ENCODE data around the gene ARHGAP44. TPM values are rescaled to one million over a fixed set of nuclear protein-coding genes. Genes with fewer than 3 reads are reported as not detected.

ARHGAP44 gene, protein sequence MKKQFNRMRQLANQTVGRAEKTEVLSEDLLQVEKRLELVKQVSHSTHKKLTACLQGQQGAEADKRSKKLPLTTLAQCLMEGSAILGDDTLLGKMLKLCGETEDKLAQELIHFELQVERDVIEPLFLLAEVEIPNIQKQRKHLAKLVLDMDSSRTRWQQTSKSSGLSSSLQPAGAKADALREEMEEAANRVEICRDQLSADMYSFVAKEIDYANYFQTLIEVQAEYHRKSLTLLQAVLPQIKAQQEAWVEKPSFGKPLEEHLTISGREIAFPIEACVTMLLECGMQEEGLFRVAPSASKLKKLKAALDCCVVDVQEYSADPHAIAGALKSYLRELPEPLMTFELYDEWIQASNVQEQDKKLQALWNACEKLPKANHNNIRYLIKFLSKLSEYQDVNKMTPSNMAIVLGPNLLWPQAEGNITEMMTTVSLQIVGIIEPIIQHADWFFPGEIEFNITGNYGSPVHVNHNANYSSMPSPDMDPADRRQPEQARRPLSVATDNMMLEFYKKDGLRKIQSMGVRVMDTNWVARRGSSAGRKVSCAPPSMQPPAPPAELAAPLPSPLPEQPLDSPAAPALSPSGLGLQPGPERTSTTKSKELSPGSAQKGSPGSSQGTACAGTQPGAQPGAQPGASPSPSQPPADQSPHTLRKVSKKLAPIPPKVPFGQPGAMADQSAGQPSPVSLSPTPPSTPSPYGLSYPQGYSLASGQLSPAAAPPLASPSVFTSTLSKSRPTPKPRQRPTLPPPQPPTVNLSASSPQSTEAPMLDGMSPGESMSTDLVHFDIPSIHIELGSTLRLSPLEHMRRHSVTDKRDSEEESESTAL
- polyA plus RNA-seq (2011; rRNA removed) (0.40 and 0.43 TPM in 2 replicates), polyA minus RNA-seq (2011; rRNA and poly(A)+ RNA removed) (0.15 and 0.33 TPM in 2 replicates)

- ChIA-PET CTCF (no interaction called here), POLR2A (no interaction called here)
- H3K27me3 ChIP-seq (ENCODE audit: control insufficient read depth, insufficient read depth, low read length), result peaks cover 6% of the 10 kb centered on the region; the same call in 1 of the 2 replicates
- DNase-seq (ENCODE audit: low read depth), result no peak
- H3K4me3 ChIP-seq (ENCODE audit: low read depth, low read length), result peak within 1 kb of the TSS; percentile 60
- TF ChIP-seq, protein P1, sequence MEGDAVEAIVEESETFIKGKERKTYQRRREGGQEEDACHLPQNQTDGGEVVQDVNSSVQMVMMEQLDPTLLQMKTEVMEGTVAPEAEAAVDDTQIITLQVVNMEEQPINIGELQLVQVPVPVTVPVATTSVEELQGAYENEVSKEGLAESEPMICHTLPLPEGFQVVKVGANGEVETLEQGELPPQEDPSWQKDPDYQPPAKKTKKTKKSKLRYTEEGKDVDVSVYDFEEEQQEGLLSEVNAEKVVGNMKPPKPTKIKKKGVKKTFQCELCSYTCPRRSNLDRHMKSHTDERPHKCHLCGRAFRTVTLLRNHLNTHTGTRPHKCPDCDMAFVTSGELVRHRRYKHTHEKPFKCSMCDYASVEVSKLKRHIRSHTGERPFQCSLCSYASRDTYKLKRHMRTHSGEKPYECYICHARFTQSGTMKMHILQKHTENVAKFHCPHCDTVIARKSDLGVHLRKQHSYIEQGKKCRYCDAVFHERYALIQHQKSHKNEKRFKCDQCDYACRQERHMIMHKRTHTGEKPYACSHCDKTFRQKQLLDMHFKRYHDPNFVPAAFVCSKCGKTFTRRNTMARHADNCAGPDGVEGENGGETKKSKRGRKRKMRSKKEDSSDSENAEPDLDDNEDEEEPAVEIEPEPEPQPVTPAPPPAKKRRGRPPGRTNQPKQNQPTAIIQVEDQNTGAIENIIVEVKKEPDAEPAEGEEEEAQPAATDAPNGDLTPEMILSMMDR (IDR thresholded peaks at IDR 0.05; ENCODE audit: insufficient read depth, low read depth, low read length), result no peak
- no peaks in the 10 kb centered on the region for H3K36me3 ChIP-seq (ENCODE audit: control insufficient read depth, insufficient read depth, low read length)
These were observed at the start of gene ARHGAP44 for GRCh38 chr17:12789481-12790248. TSS of gene ARHGAP44 (plus strand) at chr17:12789498. CDS start at chr17:12789839, 341 bp downstream.

DNA sequence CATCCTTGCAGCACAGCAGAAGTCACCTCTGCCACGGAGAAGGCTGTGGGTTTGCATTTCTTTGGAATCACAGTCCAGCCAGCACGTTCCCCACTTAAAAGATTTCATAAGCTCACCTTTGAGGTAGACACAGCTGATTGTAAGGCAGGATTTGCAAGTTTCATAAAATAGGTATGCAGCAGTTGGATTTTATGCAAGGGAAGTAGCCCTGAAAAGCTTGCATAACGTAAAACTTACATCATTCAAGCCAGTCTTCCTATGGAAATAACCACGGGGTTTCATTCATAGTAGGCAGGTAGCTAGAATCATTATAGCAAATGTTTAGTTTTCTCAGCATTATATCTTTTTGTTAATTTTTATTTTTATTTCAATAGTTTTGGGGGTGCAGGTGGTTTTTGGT, 49.8 kb upstream of the ARHGAP44 start:
- no peak for DNase-seq (ENCODE audit: low read depth)
- ChIA-PET POLR2A (no interaction called here), CTCF (interaction anchor here (0.7 to 1.0 kb wide), 2 partner anchors 63 to 264 kb away, joined by 3 to 4 read pairs; no protein-coding TSS in a partner anchor)
- H3K27me3 ChIP-seq (ENCODE audit: control insufficient read depth, insufficient read depth, low read length), result no peaks in the 10 kb centered on the region
- no peak overlapping the region for H3K4me3 ChIP-seq (ENCODE audit: low read depth, low read length)
- TF ChIP-seq, protein P1 (IDR thresholded peaks at IDR 0.05; ENCODE audit: insufficient read depth, low read depth, low read length), result no peak
- no peaks in the 10 kb centered on the region for H3K36me3 ChIP-seq (ENCODE audit: control insufficient read depth, insufficient read depth, low read length)

- no peaks in the 10 kb centered on the region for H3K27me3 ChIP-seq (ENCODE audit: control insufficient read depth, insufficient read depth, low read length)
- TF ChIP-seq, protein P1 (IDR thresholded peaks at IDR 0.05; ENCODE audit: insufficient read depth, low read depth, low read length), result no peak
- no peaks in the 10 kb centered on the region for H3K36me3 ChIP-seq (ENCODE audit: control insufficient read depth, insufficient read depth, low read length)
- ChIA-PET CTCF (interaction anchor here (0.9 to 2.2 kb wide), 8 partner anchors 9 to 563 kb away, joined by 3 to 17 read pairs (median 6); no protein-coding TSS in a partner anchor), POLR2A (interaction anchor here (0.7 kb wide), 1 partner anchor 205 kb away, joined by 5 read pairs; no protein-coding TSS in a partner anchor)
- no peak for DNase-seq (ENCODE audit: low read depth)
- no peak overlapping the region for H3K4me3 ChIP-seq (ENCODE audit: low read depth, low read length)
These were observed 46.3 kb upstream of the ARHGAP44 start for GRCh38 chr17:12743046-12743445.

- H3K4me3 ChIP-seq (ENCODE audit: low read depth, low read length), result no peak overlapping the region
- no peaks in the 10 kb centered on the region for H3K36me3 ChIP-seq (ENCODE audit: control insufficient read depth, insufficient read depth, low read length)
- POLR2A ChIA-PET, result no interaction called here
- CTCF ChIA-PET, result interaction anchor here (1.5 to 1.9 kb wide), 2 partner anchors 77 to 564 kb away, joined by 3 to 9 read pairs; no protein-coding TSS in a partner anchor
- H3K27me3 ChIP-seq (ENCODE audit: control insufficient read depth, insufficient read depth, low read length), result no peaks in the 10 kb centered on the region
- TF ChIP-seq, protein P1 (IDR thresholded peaks at IDR 0.05; ENCODE audit: insufficient read depth, low read depth, low read length), result no peak
- no peak for DNase-seq (ENCODE audit: low read depth)
These were observed 45.0 kb upstream of the ARHGAP44 start for GRCh38 chr17:12744298-12744697.

Measured in BJ (cell line).